IMR-90 (cell line): ENCODE data around the gene NECTIN4.

Experiments
- BHLHE40 ChIP-seq: fragments of 150-350 bp; IDR thresholded peaks from 2 replicates; pipeline ENCODE4 v1.6.1; 2016; ENCODE audit warnings: mild to moderate bottlenecking, low read depth, low read length
- CEBPB ChIP-seq: IDR thresholded peaks from 2 replicates; pipeline ENCODE4 v1.6.1; 2012; ENCODE audit warnings: low read depth, low read length, improper control_type of control experiment
- CHD1 ChIP-seq: IDR thresholded peaks from 2 replicates; pipeline ENCODE4 v1.6.1; 2012; ENCODE audit warnings: low read depth, low read length, improper control_type of control experiment
- CTCF ChIP-seq: conservative IDR thresholded peaks from 2 replicates; pipeline ENCODE4 v1.5.1; 2012; ENCODE audit warnings: mild to moderate bottlenecking, low read depth, low read length, improper control_type of control experiment
- MAFK ChIP-seq: IDR thresholded peaks from 2 replicates; pipeline ENCODE4 v1.6.1; 2012; ENCODE audit warnings: low read depth, low read length, improper control_type of control experiment
- MAZ ChIP-seq: IDR thresholded peaks from 2 replicates; pipeline ENCODE4 v1.6.1; 2012; ENCODE audit warnings: low read depth, mild to moderate bottlenecking, low read length, improper control_type of control experiment, moderate library complexity, borderline replicate concordance
- MXI1 ChIP-seq: IDR thresholded peaks from 2 replicates; pipeline ENCODE4 v1.6.1; 2012; ENCODE audit warnings: low read depth, mild to moderate bottlenecking, low read length, moderate library complexity, borderline replicate concordance
- POLR2A ChIP-seq: IDR thresholded peaks from 2 replicates; pipeline ENCODE4 v1.6.1; 2012; ENCODE audit warnings: mild to moderate bottlenecking, low read depth, low read length
- RAD21 ChIP-seq: IDR thresholded peaks from 2 replicates; pipeline ENCODE4 v1.6.1; 2012; ENCODE audit warnings: low read length, improper control_type of control experiment
- RCOR1 ChIP-seq: IDR thresholded peaks from 2 replicates; pipeline ENCODE4 v1.6.1; 2012; ENCODE audit warnings: mild to moderate bottlenecking, low read length, improper control_type of control experiment; ENCODE audit not compliant: insufficient replicate concordance
- RFX5 ChIP-seq: IDR thresholded peaks from 2 replicates; pipeline ENCODE4 v1.8.0; 2012; ENCODE audit warnings: low read depth, mild to moderate bottlenecking, low read length, moderate library complexity
- SMC3 ChIP-seq: fragments of 150-350 bp; IDR thresholded peaks from 2 replicates; pipeline ENCODE4 v1.6.1; 2016; ENCODE audit warnings: low read depth, mild to moderate bottlenecking, antibody characterized with exemption, low read length, moderate library complexity
- USF2 ChIP-seq: fragments of 150-350 bp; IDR thresholded peaks from 2 replicates; pipeline ENCODE4 v1.6.1; 2017; ENCODE audit warnings: mild to moderate bottlenecking, antibody characterized with exemption, low read length, low read depth

DNA sequence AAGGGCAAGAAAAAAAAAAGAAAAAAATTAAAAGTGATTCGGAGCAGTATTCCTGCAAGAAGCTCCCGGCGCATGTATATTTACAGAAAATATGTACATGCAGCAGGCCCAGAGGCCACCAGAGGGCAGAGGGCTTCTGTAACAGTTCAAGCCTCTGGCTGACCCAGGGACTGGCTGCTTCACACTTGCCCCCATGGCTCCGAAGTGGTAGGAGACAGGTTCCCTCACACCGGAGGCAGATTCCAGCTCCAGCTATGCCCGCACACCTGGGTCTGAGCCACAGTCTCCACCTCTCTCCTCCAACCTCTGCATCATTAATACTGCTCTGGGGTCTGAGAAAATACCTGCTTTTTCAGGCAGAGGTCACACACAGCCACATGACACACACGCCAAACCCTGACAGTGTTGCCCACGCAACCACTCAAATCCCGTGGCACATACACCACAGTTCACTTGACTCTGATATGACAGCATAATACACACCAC, 17.4 kb downstream of the NECTIN4 start:
- TF ChIP-seq CTCF (peak; percentile 50), CEBPB (no peak), POLR2A (no peak), MAFK (no peak), RAD21 (peak; percentile 62), RCOR1 (no peak), MAZ (no peak), BHLHE40 (no peak), USF2 (no peak), SMC3 (peak; percentile 67), RFX5 (no peak), CHD1 (no peak), MXI1 (no peak)
